HepG2 (cell line): ENCODE data around the gene ARFGAP3. TPM values are rescaled to one million over a fixed set of nuclear protein-coding genes. Genes with fewer than 3 reads are reported as not detected.

Source experiments
- ATAC-seq: fragments of 200-7000 bp; cut with Tn5 transposase; 3 replicates; pipeline ENCODE4 v1.9.1; 2020; ENCODE audit warnings: mild to moderate bottlenecking, moderate library complexity
- BruUV-seq: library from RNA; stranded (reverse); fragments of 400-500 nt; replicated peaks from 2 replicates; lab custom pipeline; 2021; lab: Mats Ljungman, UMichigan
- CTCF ChIA-PET: fragments of 300-600 bp; formaldehyde crosslinking; extraction: SDS; loops from one replicate; lab custom pipeline; 2021; ENCODE audit warnings: low total read pairs, inconsistent platforms, low intra/inter-chr PET ratio; lab: Yijun Ruan, JAX
- POLR2A ChIA-PET: fragments of 350-600 bp; sonication (Branson Sonifier 250); formaldehyde crosslinking; loops from one replicate; lab custom pipeline; 2020; ENCODE audit warnings: antibody characterized with exemption, inconsistent platforms; lab: Yijun Ruan, JAX
- DNase-seq: peaks from one replicate; pipeline ENCODE4 v3.0.0-alpha.2; 2015; ENCODE audit warnings: low spot score
- FAIRE-seq: peaks from 3 replicates; lab custom pipeline; 2011; peaks lifted over from hg19 to GRCh38; lab: Jason Lieb, UNC
- H2AFZ ChIP-seq: one replicate; pipeline ENCODE4 v1.6.1; 2011; ENCODE audit warnings: low read length, inconsistent platforms
- H3K27ac ChIP-seq: fragments of 300-600 bp; 3 replicates; pipeline ENCODE4 v1.8.0; 2011; ENCODE audit warnings: mixed run types, mild to moderate bottlenecking, mixed read lengths, low read length, inconsistent platforms; ENCODE audit not compliant: insufficient read depth; ENCODE audit errors: extremely low read length
- H3K27me3 ChIP-seq, 2 experiments: fragments of 200-600 bp in 1 of 2; 2 replicates in 1 of 2; 3 replicates in 1 of 2; pipeline versions ENCODE4 v1.6.0 to v1.8.0; 2011; ENCODE audit warnings: low read length in 2 of 2, mild to moderate bottlenecking in 2 of 2, moderate library complexity in 2 of 2, inconsistent platforms in 1 of 2; ENCODE audit not compliant: insufficient read depth in 2 of 2, control insufficient read depth in 1 of 2
- H3K36me3 ChIP-seq, 2 experiments: fragments of 200-600 bp in 1 of 2; replicated peaks in 1 of 2; 2 replicates in 1 of 2; 3 replicates in 1 of 2; pipeline versions ENCODE4 v1.5.1 to v1.8.0; 2011; ENCODE audit warnings: low read length in 2 of 2, inconsistent platforms in 1 of 2; ENCODE audit not compliant: insufficient read depth in 2 of 2, control insufficient read depth in 1 of 2
- H3K4me1 ChIP-seq: 2 replicates; pipeline ENCODE4 v1.5.1; 2012; ENCODE audit warnings: low read length, inconsistent platforms; ENCODE audit not compliant: insufficient read depth
- H3K4me2 ChIP-seq: 2 replicates; pipeline ENCODE4 v1.6.0; 2011; ENCODE audit warnings: low read depth, low read length, inconsistent platforms
- H3K4me3 ChIP-seq, 3 experiments: fragments of 200-600 bp in 1 of 3; sonication (generic), shearing (Covaris generic) in 1 of 3; replicated peaks in 1 of 3; 2 replicates each; pipeline ENCODE4 v1.5.1; 2011 to 2016; ENCODE audit warnings: low read length in 3 of 3, inconsistent platforms in 2 of 3, low read depth in 2 of 3, mild to moderate bottlenecking in 2 of 3, control low read depth in 1 of 3, mixed read lengths in 1 of 3; ENCODE audit not compliant: insufficient read depth in 1 of 3
- H3K79me2 ChIP-seq: one replicate; pipeline ENCODE4 v1.6.1; 2011; ENCODE audit warnings: low read length, inconsistent platforms; ENCODE audit not compliant: insufficient read depth
- H3K9ac ChIP-seq: 2 replicates; pipeline ENCODE4 v1.6.0; 2011; ENCODE audit warnings: mild to moderate bottlenecking, low read depth, low read length, inconsistent platforms; ENCODE audit not compliant: insufficient read depth
- H3K9me3 ChIP-seq: 2 replicates; pipeline ENCODE4 v1.5.1; 2012; ENCODE audit warnings: mild to moderate bottlenecking, low read length
- H4K20me1 ChIP-seq: 2 replicates; pipeline ENCODE4 v1.6.0; 2011; ENCODE audit warnings: inconsistent platforms, mild to moderate bottlenecking, low read length, moderate library complexity; ENCODE audit not compliant: insufficient read depth
- FOXA3 ChIP-seq: IDR thresholded peaks from 2 replicates; pipeline ENCODE4 v1.6.1; 2016; ENCODE audit warnings: missing genetic modification reagents, missing compliant biosample characterization
- HCFC1 ChIP-seq: fragments of 150-350 bp; IDR thresholded peaks from 2 replicates; pipeline ENCODE4 v1.6.1; 2014; ENCODE audit warnings: low read depth, low read length
- HIVEP1 ChIP-seq: sonication (generic); formaldehyde crosslinking; IDR thresholded peaks from 2 replicates; pipeline ENCODE4 v1.4.0; 2020; ENCODE audit warnings: mild to moderate bottlenecking, missing genetic modification reagents
- HOXA3 ChIP-seq: sonication (generic); formaldehyde crosslinking; IDR thresholded peaks from 2 replicates; pipeline ENCODE4 v1.5.0; 2020; ENCODE audit warnings: missing genetic modification reagents
- NFYB ChIP-seq: sonication (generic); formaldehyde crosslinking; IDR thresholded peaks from 2 replicates; pipeline ENCODE4 v1.4.0; 2020; ENCODE audit warnings: missing genetic modification reagents
- TBP ChIP-seq: sonication (generic); formaldehyde crosslinking; IDR thresholded peaks from 2 replicates; pipeline ENCODE4 v1.5.0; 2020; ENCODE audit warnings: missing genetic modification reagents
- U2AF2 ChIP-seq: fragments of 200-400 bp; formaldehyde crosslinking; IDR thresholded peaks from 2 replicates; pipeline ENCODE4 v1.6.1; 2017; ENCODE audit warnings: low read depth, mild to moderate bottlenecking, low read length
- ZBTB38 ChIP-seq: sonication (generic); formaldehyde crosslinking; IDR thresholded peaks from 2 replicates; pipeline ENCODE4 v1.5.1; 2020; ENCODE audit warnings: mild to moderate bottlenecking, missing genetic modification reagents
- ZNF251 ChIP-seq: sonication (generic); formaldehyde crosslinking; IDR thresholded peaks from 2 replicates; pipeline ENCODE4 v1.9.0; 2021; ENCODE audit warnings: mild to moderate bottlenecking, missing genetic modification reagents
- ZUFSP ChIP-seq: sonication (generic); formaldehyde crosslinking; IDR thresholded peaks from 2 replicates; pipeline ENCODE4 v1.9.0; 2021; ENCODE audit warnings: missing genetic modification reagents, mild to moderate bottlenecking, borderline replicate concordance
- WGBS: methylation state at CpG from one replicate; pipeline ENCODE4 v1.1.6; 2017; ENCODE audit warnings: low lambda C conversion rate; 5-methylcytosine and 5-hydroxymethylcytosine counted together
- in situ Hi-C: cut with HindIII; loops from 2 replicates; pipeline ENCODE4 v1.10.0; 2017; ENCODE audit warnings: low pct_unique_long_range_greater_than_20kb; ENCODE audit not compliant: extremely low pct_ligation_motif_present
- intact Hi-C: fragments of 100-400 bp; cut with micrococcal nuclease; formaldehyde crosslinking; loops from one replicate; pipeline ENCODE4 v1.10.0; 2022; ENCODE audit not compliant: unreplicated experiment
- polyA plus RNA-seq, 8 experiments: library from polyadenylated mRNA; depleted of rRNA in 3 of 8; stranded (reverse) in 7 of 8; unstranded in 1 of 8; fragments of >200 nt; fragmentation: Illumina TruSeq in 4 of 8; extraction: Trizol in 4 of 8; gene quantifications; 2 replicates each; pipeline versions ENCODE4 v1.2.1 to v1.2.3, GENCODE V29; 2011 to 2016; ENCODE audit warnings: low read depth in 4 of 8, missing spikeins in 1 of 8, mixed read lengths in 1 of 8; ENCODE audit not compliant: insufficient read depth in 1 of 8
- total RNA-seq, 5 experiments: library from RNA; depleted of rRNA; stranded (reverse); fragments of >200 nt; fragmentation: Illumina TruSeq; extraction: Trizol; gene quantifications; 2 replicates each; pipeline ENCODE4 v1.2.3, GENCODE V29; 2016; ENCODE audit warnings: low read depth in 1 of 5

ARFGAP3 gene
- total and polyA plus RNA-seq, 2 of the 13 experiments (the other 11 are each of a cell fraction or from before 2014, with no cell fraction given): 41.7 to 61.6 TPM

DNA sequence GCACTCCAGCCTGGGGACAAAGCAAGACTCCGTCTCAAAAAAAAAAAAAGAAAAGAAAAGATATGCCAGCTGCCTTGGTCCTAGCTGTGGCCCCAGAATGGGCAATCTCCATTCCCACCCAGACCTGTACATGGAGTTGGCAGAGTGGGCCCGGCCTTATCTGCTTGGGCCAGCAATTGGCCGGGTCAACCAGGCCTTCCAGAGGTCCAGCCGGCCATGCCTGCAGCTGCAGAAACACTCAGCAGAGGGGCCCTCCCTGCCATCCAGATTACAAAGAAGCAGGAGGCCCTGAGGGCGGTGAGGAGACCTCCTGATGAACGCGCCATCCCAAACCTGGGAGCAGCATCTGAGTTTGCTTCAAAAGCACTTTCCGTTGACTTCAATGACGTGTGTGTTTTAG lies 26.9 kb upstream of the ARFGAP3 start:
- BruUV-seq: no TSS peak
- Histone ChIP-seq H3K9ac (no peak overlapping the region), H2AFZ (no peak overlapping the region), H3K36me3 (peaks cover 66 to 99% of the 10 kb centered on the region in 2 experiments), H3K4me3 (no peak overlapping the region), H3K4me2 (no peak overlapping the region), H3K27me3 (no peaks in the 10 kb centered on the region), H4K20me1 (no peaks in the 10 kb centered on the region), H3K4me1 (no peaks in the 10 kb centered on the region), H3K9me3 (no peaks in the 10 kb centered on the region), H3K27ac (no peak overlapping the region), H3K79me2 (no peaks in the 10 kb centered on the region)
- in situ Hi-C loops: no loop called here
- intact Hi-C loops: no loop called here
- FAIRE-seq (no peak), DNase-seq (no peak), ATAC-seq (no peak)
- WGBS: 94% methylated on average over 3 of the region's 9 CpGs
- CTCF ChIA-PET: no interaction called here
- TF ChIP-seq ZUFSP (CRISPR knock-in tag): no peak
- POLR2A ChIA-PET: no interaction called here

DNA sequence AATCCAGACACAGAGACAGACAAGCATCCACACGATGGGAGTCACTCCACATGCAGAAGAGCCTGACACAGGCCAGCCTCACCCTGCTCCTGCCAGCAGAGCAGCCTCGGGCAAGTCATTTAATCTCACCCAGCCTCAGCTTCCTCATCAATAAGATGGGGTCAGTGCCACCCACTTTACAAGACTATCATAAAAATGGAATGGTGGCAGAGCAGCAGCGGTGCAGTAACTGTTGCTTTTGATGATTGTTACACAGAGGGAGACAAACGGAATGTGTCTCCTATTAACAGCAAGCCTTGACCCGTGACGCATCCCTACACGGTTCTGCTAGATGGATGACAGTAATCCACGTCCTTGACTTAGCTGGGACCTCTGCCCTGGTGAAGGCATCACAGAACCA lies 26.0 kb upstream of the ARFGAP3 start:
- no TSS peak for BruUV-seq
- Histone ChIP-seq H3K27ac (no peak overlapping the region), H3K9ac (no peak overlapping the region), H3K4me2 (no peak overlapping the region), H3K9me3 (no peaks in the 10 kb centered on the region), H2AFZ (no peak overlapping the region), H3K27me3 (no peaks in the 10 kb centered on the region), H3K36me3 (peaks cover 64 to 99% of the 10 kb centered on the region in 2 experiments), H4K20me1 (no peaks in the 10 kb centered on the region), H3K4me1 (no peaks in the 10 kb centered on the region), H3K4me3 (no peak overlapping the region), H3K79me2 (no peaks in the 10 kb centered on the region)
- ChIA-PET POLR2A (no interaction called here), CTCF (no interaction called here)
- intact Hi-C loops: no loop called here
- TF ChIP-seq NFYB (CRISPR knock-in tag) (no peak), HIVEP1 (no peak), HCFC1 (no peak), FOXA3 (CRISPR knock-in tag) (no peak), TBP (CRISPR knock-in tag) (no peak), ZNF251 (CRISPR knock-in tag) (no peak), HOXA3 (CRISPR knock-in tag) (no peak), U2AF2 (no peak), ZBTB38 (CRISPR knock-in tag) (no peak)
- WGBS: 84% methylated on average over 8 of the region's 8 CpGs
- in situ Hi-C loops: no loop called here
- no peak for DNase-seq
- FAIRE-seq: no peak
- no peak for ATAC-seq
